Neural cell (in vitro differentiated cells): ENCODE measurements around the gene UROC1. TPM values are rescaled to one million over a fixed set of nuclear protein-coding genes. Genes with fewer than 3 reads are reported as not detected.
"Not testable (repeated sequence)": the region's sequence is repeated elsewhere in the genome, so short reads cannot be mapped to it uniquely, and the experiment has no call there.

Experiments used
- H2AFZ ChIP-seq: fragments of 200-600, 300-800 bp; sonication (generic), shearing (Covaris generic); 2 replicates; pipeline ENCODE4 v1.6.0; 2014; ENCODE audit warnings: low read depth, mild to moderate bottlenecking, antibody characterized with exemption, low read length, moderate library complexity
- H3F3A ChIP-seq: fragments of 200-600 bp; shearing (Covaris generic); 2 replicates; pipeline ENCODE4 v1.6.1; 2016; ENCODE audit warnings: mild to moderate bottlenecking, moderate library complexity, mixed read lengths, antibody characterized with exemption, low read length; ENCODE audit not compliant: insufficient read depth, poor library complexity, severe bottlenecking
- H3K27ac ChIP-seq: fragments of 200-600, 300-800 bp; sonication (generic), shearing (Covaris generic); 2 replicates; pipeline ENCODE4 v1.5.1; 2014; ENCODE audit warnings: mild to moderate bottlenecking, low read length, moderate library complexity
- H3K27me3 ChIP-seq: fragments of 300-800, 200-600 bp; sonication (generic), shearing (Covaris generic); 2 replicates; pipeline ENCODE4 v1.6.0; 2014; ENCODE audit warnings: mild to moderate bottlenecking, low read depth, low read length, moderate library complexity; ENCODE audit not compliant: insufficient read depth
- H3K36me3 ChIP-seq: fragments of 300-800, 200-600 bp; sonication (generic), shearing (Covaris generic); 2 replicates; pipeline ENCODE4 v1.5.1; 2014; ENCODE audit warnings: mild to moderate bottlenecking, antibody characterized with exemption, low read length, moderate library complexity; ENCODE audit not compliant: insufficient read depth
- H3K4me2 ChIP-seq: fragments of 300-800, 200-600 bp; sonication (generic), shearing (Covaris generic); 2 replicates; pipeline ENCODE4 v1.6.0; 2014; ENCODE audit warnings: mild to moderate bottlenecking, low read length
- H3K4me3 ChIP-seq: fragments of 300-800, 200-600 bp; sonication (generic), shearing (Covaris generic); 2 replicates; pipeline ENCODE4 v1.5.1; 2014; ENCODE audit warnings: mild to moderate bottlenecking, low read length, moderate library complexity
- H3K79me2 ChIP-seq: fragments of 200-600 bp; shearing (Covaris generic); replicated peaks from 2 replicates; pipeline ENCODE4 v1.6.0; 2014; ENCODE audit warnings: mild to moderate bottlenecking, low read length, moderate library complexity; ENCODE audit not compliant: insufficient read depth
- H3K9ac ChIP-seq: fragments of 300-800, 200-600 bp; sonication (generic), shearing (Covaris generic); 2 replicates; pipeline ENCODE4 v1.6.1; 2016; ENCODE audit warnings: mild to moderate bottlenecking, low read length, mixed read lengths
- H3K9me2 ChIP-seq: fragments of 200-600 bp; shearing (Covaris generic); 2 replicates; pipeline ENCODE4 v1.6.1; 2016; ENCODE audit warnings: mild to moderate bottlenecking, low read length, mixed read lengths; ENCODE audit not compliant: insufficient read depth
- H3K9me3 ChIP-seq: fragments of 200-600, 300-800 bp; sonication (generic), shearing (Covaris generic); 2 replicates; pipeline ENCODE4 v1.6.1; 2016; ENCODE audit warnings: mild to moderate bottlenecking, mixed run types, low read length, moderate library complexity, mixed read lengths
- H4K20me1 ChIP-seq: fragments of 200-600 bp; shearing (Covaris generic); 2 replicates; pipeline ENCODE4 v1.6.1; 2016; ENCODE audit warnings: mild to moderate bottlenecking, mixed run types; ENCODE audit not compliant: insufficient read depth
- CTCF ChIP-seq: fragments of 450-650 bp; IDR thresholded peaks from 2 replicates; pipeline ENCODE4 v1.5.1; 2014; ENCODE audit warnings: antibody characterized with exemption, mild to moderate bottlenecking, moderate library complexity; ENCODE audit not compliant: poor library complexity, severe bottlenecking
- EP300 ChIP-seq: fragments of 450-650 bp; conservative IDR thresholded peaks from 2 replicates; pipeline ENCODE4 v1.6.1; 2014; ENCODE audit warnings: antibody characterized with exemption, mild to moderate bottlenecking, moderate library complexity; ENCODE audit not compliant: poor library complexity, severe bottlenecking
- EZH2 ChIP-seq: fragments of 200-600, 300-800 bp; shearing (Covaris generic), sonication (generic); IDR thresholded peaks from 2 replicates; pipeline ENCODE4 v1.6.1; 2014; ENCODE audit warnings: antibody characterized with exemption, low read length, borderline replicate concordance, mild to moderate bottlenecking; ENCODE audit not compliant: insufficient read depth, poor library complexity, severe bottlenecking
- MXI1 ChIP-seq: fragments of 450-650 bp; conservative IDR thresholded peaks from 2 replicates; pipeline ENCODE4 v1.6.1; 2014; ENCODE audit warnings: antibody characterized with exemption, mild to moderate bottlenecking; ENCODE audit not compliant: poor library complexity, severe bottlenecking
- POLR2AphosphoS5 ChIP-seq: IDR thresholded peaks from 2 replicates; pipeline ENCODE4 v1.6.1; 2012
- RAD21 ChIP-seq: fragments of 450-650 bp; conservative IDR thresholded peaks from 2 replicates; pipeline ENCODE4 v1.6.1; 2014; ENCODE audit warnings: antibody characterized with exemption, mild to moderate bottlenecking, moderate library complexity
- REST ChIP-seq: IDR thresholded peaks from 2 replicates; pipeline ENCODE4 v1.6.1; 2012; ENCODE audit warnings: borderline replicate concordance
- SMC3 ChIP-seq: fragments of 450-650 bp; conservative IDR thresholded peaks from 2 replicates; pipeline ENCODE4 v1.6.1; 2014; ENCODE audit warnings: antibody characterized with exemption, mild to moderate bottlenecking, moderate library complexity; ENCODE audit not compliant: poor library complexity
- TAF1 ChIP-seq: IDR thresholded peaks from 2 replicates; pipeline ENCODE4 v1.6.1; 2012; ENCODE audit warnings: low read depth
- polyA plus RNA-seq: library from polyadenylated mRNA; depleted of rRNA; stranded (reverse); fragments of >200 nt; gene quantifications from 2 replicates; pipeline ENCODE4 v1.2.3, GENCODE V29; 2014

Gene UROC1
- polyA plus RNA-seq, 1 donor from 2014 or later, result not detected

DNA sequence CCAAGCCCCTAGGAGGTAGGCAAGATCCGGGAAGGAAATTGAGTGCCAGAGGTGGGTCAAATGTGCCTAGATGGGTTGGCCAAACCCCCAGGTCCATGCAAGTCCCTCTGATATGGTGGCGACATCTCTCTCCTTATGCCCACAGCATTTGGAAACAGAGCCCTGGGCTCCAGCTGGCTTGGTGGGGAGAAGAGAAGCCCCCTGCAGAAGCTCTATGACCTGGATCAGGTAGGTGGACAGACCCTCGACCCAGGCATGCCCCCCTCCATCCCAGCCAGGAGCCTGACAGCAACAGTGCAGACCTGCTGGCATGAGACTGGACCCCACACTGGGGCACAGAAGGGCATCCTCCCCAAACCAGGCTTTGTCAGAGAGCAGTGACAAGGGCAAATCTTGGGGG, 18.6 kb upstream of the UROC1 start:
- Histone ChIP-seq H3F3A (no peaks in the 10 kb centered on the region), H3K9me2 (no peaks in the 10 kb centered on the region), H3K9ac (no peak overlapping the region), H3K4me2 (no peak overlapping the region), H3K79me2 (no peaks in the 10 kb centered on the region), H3K36me3 (no peaks in the 10 kb centered on the region), H3K27me3 (no peaks in the 10 kb centered on the region), H4K20me1 (no peaks in the 10 kb centered on the region), H3K27ac (no peak overlapping the region), H3K4me3 (no peak overlapping the region), H3K9me3 (no peaks in the 10 kb centered on the region), H2AFZ (no peak overlapping the region)
- TF ChIP-seq TAF1 (no peak), RAD21 (no peak), MXI1 (no peak), REST (no peak), EZH2 (no peak), POLR2AphosphoS5 (no peak), CTCF (no peak), EP300 (no peak), SMC3 (no peak)

DNA sequence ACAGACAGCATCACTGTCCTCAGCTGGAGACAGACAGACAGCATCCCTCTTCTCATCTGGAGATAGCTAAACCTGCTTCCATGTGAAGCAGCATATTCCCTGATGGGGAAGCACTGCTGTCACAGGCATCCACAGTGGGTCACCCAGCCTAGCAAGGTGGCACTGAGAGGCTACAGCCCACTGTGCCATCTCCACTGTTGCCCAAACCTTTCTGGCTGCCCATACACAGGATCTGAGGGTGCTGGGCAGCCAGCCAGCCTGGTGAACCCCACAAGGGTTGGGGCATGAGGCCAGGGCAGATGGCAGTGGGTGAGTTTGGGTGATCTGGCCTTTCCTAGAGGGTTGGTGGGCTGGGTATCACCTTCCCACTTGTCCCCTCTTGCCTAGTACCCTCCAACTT, 18.1 kb upstream of the UROC1 start:
- H3K36me3 ChIP-seq, result no peaks in the 10 kb centered on the region
- H3K9me3 ChIP-seq, result no peaks in the 10 kb centered on the region
- H4K20me1 ChIP-seq, result no peaks in the 10 kb centered on the region
- H2AFZ ChIP-seq, result no peak overlapping the region
- H3K4me3 ChIP-seq, result no peak overlapping the region
- H3K9me2 ChIP-seq, result no peaks in the 10 kb centered on the region
- no peak overlapping the region for H3K4me2 ChIP-seq
- no peaks in the 10 kb centered on the region for H3F3A ChIP-seq
- no peaks in the 10 kb centered on the region for H3K79me2 ChIP-seq
- H3K9ac ChIP-seq, result no peak overlapping the region
- no peak overlapping the region for H3K27ac ChIP-seq
- TF ChIP-seq RAD21 (no peak), CTCF (no peak), EZH2 (no peak), MXI1 (no peak), REST (no peak), TAF1 (no peak), POLR2AphosphoS5 (no peak), EP300 (no peak), SMC3 (no peak)
- H3K27me3 ChIP-seq, result no peaks in the 10 kb centered on the region

GRCh38 chr3:126534716-126535115, 17.1 kb upstream of the UROC1 start:
- not testable (repeated sequence) for H3K36me3 ChIP-seq, H3F3A ChIP-seq, H2AFZ ChIP-seq, H3K9me3 ChIP-seq, H3K27ac ChIP-seq, H3K27me3 ChIP-seq, H3K4me3 ChIP-seq, H3K9ac ChIP-seq, H4K20me1 ChIP-seq, H3K4me2 ChIP-seq, H3K9me2 ChIP-seq, H3K79me2 ChIP-seq
